Measurements from ENCODE around the gene PAXX.

DNA sequence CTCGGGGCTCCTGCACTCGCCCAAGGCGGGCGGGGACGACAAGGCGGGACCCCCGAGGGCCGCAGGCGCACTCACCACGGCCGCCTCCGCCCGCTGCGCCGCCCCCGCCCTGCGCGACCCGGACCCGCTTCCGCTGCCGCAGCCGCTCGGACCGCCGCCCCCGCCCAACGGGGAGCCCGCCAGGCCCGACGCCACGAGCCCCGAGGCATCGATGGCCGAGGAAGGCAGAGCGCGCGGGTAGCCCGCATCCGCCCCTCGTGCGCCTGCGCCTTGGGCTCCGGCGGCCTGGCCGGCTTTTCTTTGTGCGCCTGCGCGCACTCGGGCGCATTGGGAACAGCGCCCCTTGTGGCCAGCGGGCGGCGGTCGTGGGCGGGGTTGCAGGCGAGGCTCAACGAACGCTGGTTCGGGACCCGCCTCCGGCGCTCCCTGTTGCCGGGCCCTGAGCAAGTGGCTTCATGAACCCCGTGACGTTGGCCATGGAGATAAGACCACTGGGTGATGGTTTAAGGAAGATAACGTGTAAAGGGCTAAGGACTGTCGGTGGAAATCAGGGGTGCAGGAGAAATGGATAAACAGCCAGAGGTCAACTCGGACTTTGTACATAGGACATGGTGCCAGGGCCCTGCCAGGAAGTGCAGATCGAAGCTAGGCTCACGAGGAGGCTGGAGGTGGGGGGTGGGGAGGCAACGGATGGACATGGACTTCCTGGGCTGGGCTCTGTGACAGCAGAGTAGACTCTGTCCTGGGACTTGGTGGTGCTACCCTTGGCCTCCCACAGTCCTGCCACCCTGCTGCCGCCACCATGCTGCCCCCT is 47.5 kb upstream of the PAXX start, which contains the start of the genes C8G and FBXW5:
- TF ChIP-seq, protein P1, sequence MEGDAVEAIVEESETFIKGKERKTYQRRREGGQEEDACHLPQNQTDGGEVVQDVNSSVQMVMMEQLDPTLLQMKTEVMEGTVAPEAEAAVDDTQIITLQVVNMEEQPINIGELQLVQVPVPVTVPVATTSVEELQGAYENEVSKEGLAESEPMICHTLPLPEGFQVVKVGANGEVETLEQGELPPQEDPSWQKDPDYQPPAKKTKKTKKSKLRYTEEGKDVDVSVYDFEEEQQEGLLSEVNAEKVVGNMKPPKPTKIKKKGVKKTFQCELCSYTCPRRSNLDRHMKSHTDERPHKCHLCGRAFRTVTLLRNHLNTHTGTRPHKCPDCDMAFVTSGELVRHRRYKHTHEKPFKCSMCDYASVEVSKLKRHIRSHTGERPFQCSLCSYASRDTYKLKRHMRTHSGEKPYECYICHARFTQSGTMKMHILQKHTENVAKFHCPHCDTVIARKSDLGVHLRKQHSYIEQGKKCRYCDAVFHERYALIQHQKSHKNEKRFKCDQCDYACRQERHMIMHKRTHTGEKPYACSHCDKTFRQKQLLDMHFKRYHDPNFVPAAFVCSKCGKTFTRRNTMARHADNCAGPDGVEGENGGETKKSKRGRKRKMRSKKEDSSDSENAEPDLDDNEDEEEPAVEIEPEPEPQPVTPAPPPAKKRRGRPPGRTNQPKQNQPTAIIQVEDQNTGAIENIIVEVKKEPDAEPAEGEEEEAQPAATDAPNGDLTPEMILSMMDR (optimal IDR thresholded peaks at IDR 0.05 in 1 of 3, IDR thresholded peaks at IDR 0.05 in 1 of 3, conservative IDR thresholded peaks at IDR 0.05 in 1 of 3; ENCODE audit: extremely low read depth in 1 of 3, insufficient read depth in 2 of 3, low read length in 3 of 3) = peak in 2 of 3 experiments; percentile 81 to 97
- TF ChIP-seq EZH2 (IDR thresholded peaks at IDR 0.05; ENCODE audit: low read length) = no peak
